ENCODE data around the gene RBBP6.
"Not testable (repeated sequence)": the region's sequence is repeated elsewhere in the genome, so short reads cannot be mapped to it uniquely, and the experiment has no call there.

Gene RBBP6

DNA sequence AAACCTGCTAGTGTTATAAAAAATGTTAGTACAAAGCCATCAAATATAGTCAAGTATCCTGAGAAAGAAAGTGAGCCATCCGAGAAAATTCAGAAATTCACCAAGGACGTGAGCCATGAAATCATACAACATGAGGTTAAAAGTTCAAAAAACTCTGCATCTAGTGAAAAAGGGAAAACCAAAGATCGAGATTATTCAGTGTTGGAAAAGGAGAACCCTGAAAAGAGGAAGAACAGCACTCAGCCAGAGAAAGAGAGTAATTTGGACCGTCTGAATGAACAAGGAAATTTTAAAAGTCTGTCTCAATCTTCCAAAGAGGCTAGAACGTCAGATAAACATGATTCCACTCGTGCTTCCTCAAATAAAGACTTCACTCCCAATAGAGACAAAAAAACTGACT, 31.7 kb downstream of the RBBP6 start:
- no peak for DNase-seq

DNA sequence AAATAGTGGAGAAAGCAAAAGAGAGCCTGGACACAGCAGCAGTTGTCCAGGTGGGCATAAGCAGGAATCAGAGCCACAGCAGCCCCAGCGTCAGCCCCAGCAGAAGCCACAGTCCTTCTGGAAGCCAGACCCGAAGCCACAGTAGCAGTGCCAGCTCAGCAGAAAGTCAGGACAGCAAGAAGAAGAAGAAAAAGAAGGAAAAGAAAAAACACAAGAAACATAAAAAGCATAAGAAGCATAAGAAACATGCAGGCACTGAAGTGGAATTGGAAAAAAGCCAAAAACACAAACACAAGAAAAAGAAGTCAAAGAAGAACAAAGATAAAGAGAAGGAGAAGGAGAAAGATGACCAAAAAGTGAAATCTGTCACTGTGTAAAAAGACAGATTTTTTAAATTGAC, 32.7 kb downstream of the RBBP6 start:
- no peak for DNase-seq

DNA sequence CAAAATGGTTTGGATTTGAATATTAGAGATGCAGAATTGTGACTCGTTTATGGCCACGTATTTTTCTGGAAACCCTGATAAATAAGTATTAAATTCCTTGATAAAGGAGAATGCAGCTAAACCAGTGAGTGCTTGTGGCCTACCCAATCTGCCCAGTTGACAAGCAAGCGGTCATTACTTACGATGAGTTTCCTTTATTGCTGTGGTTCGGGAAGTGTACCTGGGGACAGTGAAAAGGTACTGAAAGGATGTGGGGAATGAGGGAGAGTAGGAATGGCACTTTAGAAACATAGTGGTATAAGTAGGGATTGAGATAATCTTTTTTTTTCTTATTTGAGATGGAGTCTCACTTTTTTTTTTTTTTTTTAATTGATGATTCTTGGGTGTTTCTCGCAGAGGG, 33.8 kb downstream of the RBBP6 start:
- DNase-seq: no peak

DNA sequence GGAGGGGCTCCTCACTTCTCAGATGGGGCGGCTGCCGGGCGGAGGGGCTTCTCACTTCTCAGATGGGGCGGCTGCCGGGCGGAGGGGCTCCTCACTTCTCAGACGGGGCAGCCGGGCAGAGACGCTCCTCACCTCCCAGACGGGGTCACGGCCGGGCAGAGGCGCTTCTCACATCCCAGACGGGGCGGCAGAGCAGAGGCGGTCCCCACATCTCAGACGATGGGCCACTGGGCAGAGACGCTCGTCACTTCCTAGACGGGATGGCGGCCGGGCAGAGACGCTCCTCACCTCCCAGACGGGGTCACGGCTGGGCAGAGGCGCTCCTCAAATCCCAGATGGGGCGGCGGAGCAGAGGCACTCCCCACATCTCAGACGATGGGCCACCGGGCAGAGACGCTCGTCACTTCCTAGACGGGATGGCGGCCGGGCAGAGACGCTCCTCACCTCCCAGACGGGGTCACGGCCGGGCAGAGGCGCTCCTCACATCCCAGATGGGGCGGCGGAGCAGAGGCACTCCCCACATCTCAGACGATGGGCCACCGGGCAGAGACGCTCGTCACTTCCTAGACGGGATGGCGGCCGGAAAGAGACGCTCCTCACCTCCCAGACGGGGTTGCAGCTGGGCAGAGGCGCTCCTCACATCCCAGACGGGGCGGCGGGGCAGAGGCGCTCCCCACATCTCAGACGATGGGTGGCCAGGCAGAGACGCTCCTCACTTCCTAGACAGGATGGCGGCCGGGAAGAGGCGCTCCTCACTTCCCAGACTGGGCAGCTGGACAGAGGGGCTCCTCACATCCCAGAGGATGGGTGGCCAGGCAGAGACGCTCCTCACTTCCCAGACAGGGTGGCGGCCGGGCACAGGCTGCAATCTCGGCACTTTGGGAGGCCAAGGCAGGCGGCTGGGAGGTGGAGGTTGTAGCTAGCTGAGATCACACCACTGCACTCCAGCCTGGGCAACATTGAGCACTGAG, 35.4 kb downstream of the RBBP6 start:
- not testable (repeated sequence) for DNase-seq

DNA sequence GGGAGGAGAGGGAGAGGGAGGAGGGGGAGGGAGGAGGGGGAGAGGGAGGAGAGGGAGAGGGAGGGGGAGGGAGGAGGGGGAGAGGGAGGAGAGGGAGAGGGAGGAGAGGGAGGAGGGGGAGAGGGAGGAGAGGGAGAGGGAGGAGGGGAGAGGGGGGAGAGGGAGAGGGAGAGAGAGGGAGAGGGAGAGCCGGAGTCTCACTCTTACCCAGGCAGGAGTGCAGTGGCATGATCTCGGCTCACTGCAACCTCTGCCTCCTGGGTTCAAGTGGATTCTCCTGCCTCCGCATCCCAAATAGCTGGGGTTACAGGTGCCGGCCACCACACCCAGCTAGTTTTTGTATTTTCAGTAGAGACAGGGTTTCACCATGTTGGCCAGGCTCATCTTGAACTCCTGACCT, 36.4 kb downstream of the RBBP6 start:
- not testable (repeated sequence) for DNase-seq

DNA sequence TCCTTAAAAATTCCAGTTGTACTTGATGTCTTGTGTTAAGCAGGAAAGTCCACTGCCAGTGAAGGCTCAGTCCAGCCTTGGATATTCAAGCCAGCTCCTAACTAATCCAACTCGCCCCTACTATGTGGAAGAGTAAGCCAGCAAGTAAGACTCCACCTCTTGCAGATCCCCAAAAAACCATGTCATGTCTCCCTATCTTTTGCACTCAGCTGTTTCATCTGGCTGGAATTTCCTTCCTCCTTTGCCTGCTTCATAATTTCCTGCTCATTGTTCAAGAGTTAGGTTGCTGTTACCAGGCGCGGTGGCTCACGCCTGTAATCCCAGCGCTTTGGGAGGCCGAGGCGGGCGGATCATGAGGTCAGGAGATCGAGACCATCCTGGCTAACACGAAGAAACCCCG, 37.8 kb downstream of the RBBP6 start:
- no peak for DNase-seq

DNA sequence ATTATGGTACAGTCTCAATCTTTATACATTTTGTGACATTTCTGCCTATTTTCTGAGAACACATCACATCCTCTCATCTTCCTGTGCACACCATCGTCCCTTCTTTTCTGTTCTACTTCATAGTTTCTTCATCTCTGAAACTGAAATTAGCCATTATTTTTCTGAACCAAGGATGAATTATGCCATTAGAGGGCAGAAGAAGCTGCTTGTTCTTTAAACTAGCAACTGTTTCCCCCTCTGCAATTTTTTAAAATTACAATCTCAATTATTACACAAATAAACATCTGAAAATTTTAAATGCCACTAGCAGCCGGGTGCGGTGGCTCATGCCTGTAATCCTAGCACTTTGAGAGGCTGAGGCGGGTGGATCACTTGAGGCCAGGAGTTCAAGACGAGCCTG, 41.3 kb downstream of the RBBP6 start:
- no peak for DNase-seq

DNA sequence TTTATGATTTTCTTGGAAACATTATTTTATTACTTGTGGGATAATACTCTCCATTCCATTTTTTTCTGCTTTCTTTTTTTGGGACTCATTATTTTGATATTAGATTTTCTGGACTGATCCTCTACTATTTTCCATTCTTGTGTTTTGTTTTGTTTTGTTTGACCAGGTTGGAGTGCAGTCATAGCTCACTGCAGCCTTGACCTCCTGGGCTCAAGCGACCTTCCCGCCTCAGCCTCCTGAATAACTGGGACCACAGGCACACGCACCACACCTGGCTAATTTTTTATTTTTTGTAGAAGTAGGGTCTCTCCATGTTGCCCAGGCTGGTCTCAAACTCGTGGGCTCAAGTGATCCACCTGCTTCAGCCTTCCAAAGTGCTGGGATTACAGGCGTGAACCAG, 44.1 kb downstream of the RBBP6 start:
- no peak for DNase-seq

DNA sequence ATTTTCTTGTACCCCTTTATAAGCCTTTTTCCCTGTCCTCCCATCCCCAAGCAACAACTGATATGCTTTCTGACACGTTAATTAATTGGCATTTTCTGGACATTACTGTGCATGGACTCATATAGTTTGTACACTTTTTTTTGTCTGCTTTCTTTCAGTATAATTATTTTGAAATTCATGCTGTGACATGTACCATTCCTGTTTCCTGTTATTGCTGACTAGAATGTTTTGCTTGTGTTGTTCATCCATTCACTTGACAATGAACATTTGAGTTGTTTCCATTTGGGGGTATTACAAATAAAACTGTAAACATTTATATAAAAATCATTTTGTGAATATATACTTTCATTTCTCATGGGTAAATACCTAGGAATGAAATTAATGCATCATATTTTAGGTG, 50.6 kb downstream of the RBBP6 start:
- no peak for DNase-seq

DNA sequence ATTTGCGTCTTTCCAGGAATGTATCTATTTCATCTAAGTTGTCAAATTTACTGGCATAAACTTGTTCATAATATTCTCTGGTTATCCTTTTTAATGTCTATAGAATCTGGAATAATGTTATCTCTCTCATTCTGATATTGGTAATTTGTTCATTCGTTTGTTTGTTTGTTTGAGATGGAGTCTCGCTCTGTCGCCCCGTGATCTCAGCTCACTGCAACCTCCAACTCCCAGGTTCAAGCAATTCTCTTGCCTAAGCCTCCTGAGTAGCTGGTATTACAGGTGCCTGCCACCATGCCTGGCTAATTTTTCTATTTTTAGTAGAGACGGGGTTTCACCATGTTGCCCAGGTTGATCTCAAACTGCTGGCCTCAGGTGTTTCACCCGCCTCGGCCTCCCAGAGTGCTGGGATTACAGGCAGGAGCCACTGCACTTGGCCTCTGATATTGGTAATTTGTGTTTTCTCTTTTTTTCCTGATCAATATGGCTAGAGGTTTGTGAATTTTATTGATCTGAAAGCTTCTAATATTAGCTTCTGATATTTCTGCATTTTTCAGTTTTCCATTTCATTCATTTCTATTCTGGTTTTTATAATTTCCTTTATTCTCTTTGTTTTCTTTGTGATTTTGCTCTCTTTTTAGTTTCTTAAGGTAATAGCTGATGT, 59.5 kb downstream of the RBBP6 start:
- no peak for DNase-seq

DNA sequence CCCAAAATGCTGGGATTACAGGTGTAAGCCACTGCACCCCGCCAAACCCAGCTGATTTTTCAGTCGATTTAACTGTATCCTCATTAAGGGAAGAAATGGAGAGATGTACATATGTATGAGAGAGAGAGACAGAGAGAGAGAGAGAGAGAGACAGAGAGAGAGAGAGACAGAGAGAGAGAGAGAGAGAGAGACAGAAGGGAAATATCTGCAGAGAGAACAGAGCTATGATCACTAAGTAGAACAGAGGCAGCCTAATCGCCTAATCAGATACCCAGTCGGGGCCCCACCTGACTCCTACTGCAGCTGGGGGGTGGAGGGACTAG, 70.0 kb downstream of the RBBP6 start:
- no peak for DNase-seq

DNA sequence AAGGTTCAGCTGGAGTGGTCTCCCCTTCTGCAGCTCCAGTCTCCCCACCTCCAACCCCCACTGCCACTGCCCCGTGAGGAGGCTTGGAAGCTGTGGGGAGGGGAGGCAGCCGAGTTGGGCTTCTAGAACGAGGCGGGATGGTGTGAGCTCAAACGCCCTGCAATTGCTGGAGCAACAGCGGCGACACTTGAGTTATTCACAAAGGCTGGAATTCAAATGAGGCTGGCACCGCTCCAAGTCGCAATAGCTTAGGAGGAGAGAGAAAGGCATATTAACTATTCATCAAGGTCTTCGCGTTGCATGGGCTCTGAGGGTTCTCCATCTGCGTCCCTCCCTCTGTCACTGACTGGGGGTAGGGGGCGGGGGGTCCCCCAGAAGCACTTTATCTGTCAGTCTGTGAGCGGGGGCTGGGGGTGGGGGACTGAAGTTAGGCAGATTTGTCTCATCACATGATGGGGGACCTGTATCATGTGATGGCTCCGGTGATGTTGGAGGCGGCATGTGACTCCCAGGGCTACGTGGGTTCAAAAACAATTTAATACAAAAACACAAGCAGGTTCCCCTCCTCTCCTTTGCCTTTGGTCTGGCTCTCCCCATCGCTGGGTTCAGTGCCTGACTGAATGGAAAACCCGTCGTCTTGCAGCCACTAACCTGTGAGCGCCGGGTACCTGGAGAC, 70.5 kb downstream of the RBBP6 start:
- DNase-seq: peak; percentile 43

DNA sequence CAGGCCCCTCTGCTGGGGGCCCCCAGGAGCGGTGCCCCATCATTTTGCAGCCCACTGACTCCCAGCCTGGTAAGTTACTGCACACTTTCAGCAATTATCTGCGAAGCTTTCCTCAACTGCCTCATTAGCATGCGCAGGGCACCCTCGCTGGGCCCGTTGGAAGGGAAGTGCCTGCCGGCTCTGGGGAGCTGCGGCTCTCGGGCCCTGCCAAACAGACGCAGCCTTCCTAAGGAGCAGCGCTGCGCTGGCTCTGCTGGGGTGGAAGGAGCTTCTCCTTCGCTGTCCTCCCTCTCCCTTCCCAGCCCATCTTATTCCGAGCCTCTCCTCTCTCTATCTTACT, 71.0 kb downstream of the RBBP6 start:
- peak; percentile 20 for DNase-seq

DNA sequence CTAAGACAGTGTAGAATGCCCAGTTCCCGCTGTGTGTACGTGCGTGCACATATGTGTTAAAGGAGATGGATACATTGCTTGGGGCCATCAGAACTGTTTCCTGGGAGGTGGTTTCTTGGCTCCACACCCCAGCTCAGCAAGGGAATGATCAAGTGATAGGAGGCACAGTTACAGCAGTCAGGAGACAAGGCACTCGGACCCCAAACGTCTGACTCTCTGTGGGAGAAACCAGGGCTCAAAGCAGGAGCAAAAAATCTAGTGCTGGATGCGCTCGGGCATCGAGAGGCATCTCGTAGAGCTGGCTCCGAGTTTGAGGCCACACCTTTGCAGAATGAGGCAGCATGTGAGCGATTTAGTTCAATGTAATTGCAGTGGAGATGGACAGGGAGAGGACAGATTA, 71.9 kb downstream of the RBBP6 start:
- DNase-seq: no peak

DNA sequence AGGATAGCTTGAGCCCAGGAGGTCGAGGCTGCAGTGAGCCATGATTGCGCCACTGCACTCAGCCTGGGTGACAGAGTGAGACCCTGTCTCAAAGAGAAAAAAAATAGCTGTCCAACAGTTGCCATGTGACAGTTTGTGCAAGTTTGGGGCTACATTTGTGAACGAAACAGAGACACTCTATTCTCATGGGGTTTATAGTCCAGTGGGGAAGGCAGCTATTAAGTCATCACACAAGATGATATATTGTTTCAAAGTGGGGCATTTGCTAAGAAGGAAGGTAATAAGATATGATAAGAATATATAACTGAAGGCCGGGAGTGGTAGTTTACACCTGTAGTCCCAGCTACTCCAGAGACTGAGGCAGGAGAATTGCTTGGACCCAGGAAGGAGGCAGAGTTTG, 73.3 kb downstream of the RBBP6 start:
- no peak for DNase-seq

DNA sequence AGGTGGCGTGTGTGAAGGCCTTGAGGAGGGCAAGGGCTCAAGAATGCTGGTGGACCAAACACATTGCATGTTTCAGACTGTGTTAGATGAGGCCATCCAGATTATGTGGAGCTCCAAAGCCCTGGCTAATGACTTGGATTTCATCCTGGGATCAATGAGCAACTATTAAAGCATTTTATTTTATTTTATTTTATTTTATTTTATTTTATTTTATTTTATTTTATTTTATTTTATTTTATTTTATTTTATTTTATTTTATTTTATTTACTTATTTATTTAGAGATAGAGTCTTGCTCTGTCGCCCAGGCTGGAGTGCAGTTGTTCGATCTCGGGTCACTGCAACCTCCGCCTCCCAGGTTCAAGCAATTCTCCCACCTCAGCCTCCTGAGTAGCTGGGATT, 73.9 kb downstream of the RBBP6 start:
- DNase-seq: not testable (repeated sequence)

DNA sequence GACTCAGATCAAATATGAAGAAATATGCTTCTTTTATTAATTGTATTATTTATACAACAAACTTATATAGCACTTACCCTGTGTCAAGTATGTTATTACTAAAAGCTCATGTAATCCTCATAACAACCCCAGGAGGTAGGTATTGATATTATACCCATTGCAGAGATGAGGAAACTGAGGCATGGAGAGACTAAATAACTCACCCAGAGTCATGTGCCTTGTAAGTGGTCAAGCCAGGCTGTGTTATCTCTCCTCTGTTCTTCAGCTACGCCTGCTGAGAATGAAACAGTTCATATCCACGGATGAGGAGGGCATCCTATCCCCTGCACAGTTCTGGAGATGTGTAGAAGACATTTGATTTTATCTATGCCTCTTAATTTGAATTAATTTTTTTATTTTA, 78.1 kb downstream of the RBBP6 start:
- no peak for DNase-seq
